Memory B cell (primary cell): ENCODE data around the gene PNMT.

Experiments used
- ATAC-seq: fragments of 150-1000 bp; cut with Tn5 transposase; 2 replicates; pipeline ENCODE4 v1.10.0; 2021; ENCODE audit warnings: low read depth, mild to moderate bottlenecking, moderate library complexity
- DNase-seq, 2 donors: peaks; one replicate each; pipeline ENCODE4 v3.0.0; 2022; ENCODE audit warnings: low spot score in 2 of 2
- H3K27ac Mint-ChIP-seq: one replicate; pipeline ENCODE4 v1.8.0; 2022; ENCODE audit warnings: mild to moderate bottlenecking, moderate library complexity, mixed read lengths
- H3K27me3 Mint-ChIP-seq: one replicate; pipeline ENCODE4 v1.8.0; 2022; ENCODE audit warnings: mixed read lengths
- H3K36me3 Mint-ChIP-seq: one replicate; pipeline ENCODE4 v1.8.0; 2022; ENCODE audit warnings: mild to moderate bottlenecking, mixed read lengths
- H3K4me1 Mint-ChIP-seq: one replicate; pipeline ENCODE4 v1.8.0; 2022; ENCODE audit warnings: mixed read lengths
- H3K4me3 Mint-ChIP-seq: one replicate; pipeline ENCODE4 v1.8.0; 2022; ENCODE audit warnings: mild to moderate bottlenecking, moderate library complexity, mixed read lengths
- H3K9me3 Mint-ChIP-seq: one replicate; pipeline ENCODE4 v1.8.0; 2022; ENCODE audit warnings: mixed read lengths

PNMT gene

DNA sequence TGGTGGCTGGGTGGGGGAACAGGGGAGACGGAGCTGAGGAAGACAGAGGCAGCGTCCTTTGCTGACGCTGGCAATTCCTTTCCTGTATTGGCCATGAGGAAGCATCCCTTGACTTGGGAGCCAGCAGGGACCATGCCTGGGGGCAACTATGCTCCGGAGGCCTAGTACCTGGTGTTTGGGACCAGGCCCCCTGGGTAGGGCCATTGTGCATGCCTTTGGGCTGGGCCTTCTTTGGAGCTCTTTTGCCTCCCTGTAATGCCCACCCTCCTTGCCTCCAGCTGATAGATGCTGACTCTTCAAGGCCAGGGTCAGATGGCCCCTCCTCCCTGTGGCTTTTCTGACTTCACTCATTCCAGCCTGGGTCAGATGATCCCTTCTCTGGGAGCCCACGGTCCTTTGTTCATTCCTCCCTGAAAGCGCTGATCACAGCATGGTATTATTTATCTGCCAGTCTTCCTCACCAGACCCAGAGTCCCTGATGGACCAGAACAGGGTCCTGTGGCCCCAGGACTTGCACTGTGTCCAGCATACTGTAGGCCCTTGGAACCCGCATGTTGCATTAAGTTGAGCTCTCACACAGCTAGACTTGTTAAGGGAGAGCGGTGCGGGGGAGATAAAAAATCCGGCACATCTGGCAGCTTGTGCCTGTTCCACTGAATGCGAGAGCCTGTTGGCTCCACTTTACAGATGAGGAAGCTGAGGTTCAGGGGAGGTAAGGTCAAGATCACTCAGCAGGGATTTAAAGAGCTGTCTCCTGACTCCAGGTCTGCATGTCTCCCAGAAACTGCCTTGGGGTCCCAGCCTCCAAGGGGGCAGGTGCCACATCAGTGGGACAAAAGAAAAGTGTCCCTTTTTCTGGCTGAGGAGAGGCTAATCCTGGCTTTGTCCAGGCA is 28.4 kb upstream of the PNMT start:
- ATAC-seq: no peak
- H3K9me3 Mint-ChIP-seq: no peaks in the 10 kb centered on the region
- no peaks in the 10 kb centered on the region for H3K27me3 Mint-ChIP-seq
- H3K36me3 Mint-ChIP-seq: no peaks in the 10 kb centered on the region
- DNase-seq: no peak
- peaks cover 40% of the 10 kb centered on the region for H3K4me1 Mint-ChIP-seq
- H3K4me3 Mint-ChIP-seq: no peak overlapping the region
- no peak overlapping the region for H3K27ac Mint-ChIP-seq

DNA sequence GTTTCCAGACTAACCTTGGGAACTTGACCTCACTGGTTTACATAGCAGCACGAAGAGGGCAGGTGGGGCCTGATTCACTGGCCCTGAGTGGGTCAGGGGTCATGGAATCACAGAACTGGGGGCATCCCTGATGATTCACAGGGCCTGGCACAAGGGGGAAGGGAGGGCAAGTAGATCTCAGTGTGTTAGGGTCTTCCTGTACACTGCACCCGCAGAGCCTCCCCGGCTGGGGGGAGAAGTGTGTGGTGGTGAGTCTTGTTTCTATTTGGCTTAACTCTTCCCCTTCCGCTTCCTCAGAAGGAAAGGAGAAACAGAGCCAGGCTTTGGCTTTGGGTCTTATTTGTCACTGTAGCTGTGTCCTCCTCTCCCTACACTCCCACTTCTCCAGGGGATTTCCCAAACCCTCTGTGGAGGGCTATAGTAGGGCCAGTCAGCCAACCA is 27.6 kb upstream of the PNMT start:
- ATAC-seq (no peak), DNase-seq (no peak)
- Mint-ChIP-seq H3K4me3 (no peak overlapping the region), H3K27ac (no peak overlapping the region), H3K9me3 (no peaks in the 10 kb centered on the region), H3K36me3 (no peaks in the 10 kb centered on the region), H3K4me1 (peaks cover 42% of the 10 kb centered on the region), H3K27me3 (no peaks in the 10 kb centered on the region)

DNA sequence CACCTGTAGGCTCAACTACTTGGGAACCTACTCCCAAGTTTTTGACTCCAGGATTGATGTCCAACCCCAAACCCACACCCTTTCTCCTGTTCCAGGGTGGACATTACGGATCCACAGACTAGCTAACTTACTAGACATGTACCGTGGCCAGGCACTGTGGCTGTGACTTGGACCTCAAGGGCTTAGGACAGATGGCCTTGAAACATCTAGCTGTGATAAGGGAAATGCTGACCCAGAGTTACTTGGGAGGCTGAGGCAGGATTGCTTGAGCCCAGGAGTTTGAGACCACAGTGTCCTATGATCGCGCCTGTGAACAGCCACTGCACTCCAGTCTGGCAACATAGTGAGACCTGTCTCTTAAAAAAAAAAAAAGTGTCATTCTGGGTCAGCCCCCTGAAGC is 27.2 kb upstream of the PNMT start:
- Mint-ChIP-seq H3K27me3 (no peaks in the 10 kb centered on the region), H3K36me3 (no peaks in the 10 kb centered on the region), H3K4me3 (no peak overlapping the region), H3K9me3 (no peaks in the 10 kb centered on the region), H3K4me1 (peaks cover 42% of the 10 kb centered on the region), H3K27ac (no peak overlapping the region)
- no peak for DNase-seq
- no peak for ATAC-seq

DNA sequence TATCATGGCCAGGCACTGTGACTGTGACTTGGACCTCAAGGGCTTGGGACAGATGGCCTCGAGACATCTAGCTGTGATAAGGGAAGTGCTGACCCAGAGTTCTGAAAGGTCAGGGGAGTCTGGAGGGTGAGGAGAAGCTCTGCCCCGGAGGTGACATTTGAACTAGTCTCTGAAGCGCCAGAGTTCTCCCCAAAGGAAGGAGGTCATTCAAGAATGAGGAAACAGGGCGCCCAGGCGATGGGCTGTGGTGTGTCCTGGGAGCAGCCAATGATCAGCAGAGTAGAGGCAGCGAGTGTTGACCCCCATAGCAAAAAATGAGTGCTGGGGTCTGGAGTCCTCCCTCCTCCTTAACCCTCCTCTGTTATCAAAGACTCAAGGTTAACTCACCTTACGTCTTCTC is 26.4 kb upstream of the PNMT start:
- H3K27me3 Mint-ChIP-seq: no peaks in the 10 kb centered on the region
- peaks cover 39% of the 10 kb centered on the region for H3K4me1 Mint-ChIP-seq
- no peaks in the 10 kb centered on the region for H3K9me3 Mint-ChIP-seq
- no peak overlapping the region for H3K4me3 Mint-ChIP-seq
- no peak for DNase-seq
- H3K27ac Mint-ChIP-seq: no peak overlapping the region
- ATAC-seq: no peak
- no peaks in the 10 kb centered on the region for H3K36me3 Mint-ChIP-seq

DNA sequence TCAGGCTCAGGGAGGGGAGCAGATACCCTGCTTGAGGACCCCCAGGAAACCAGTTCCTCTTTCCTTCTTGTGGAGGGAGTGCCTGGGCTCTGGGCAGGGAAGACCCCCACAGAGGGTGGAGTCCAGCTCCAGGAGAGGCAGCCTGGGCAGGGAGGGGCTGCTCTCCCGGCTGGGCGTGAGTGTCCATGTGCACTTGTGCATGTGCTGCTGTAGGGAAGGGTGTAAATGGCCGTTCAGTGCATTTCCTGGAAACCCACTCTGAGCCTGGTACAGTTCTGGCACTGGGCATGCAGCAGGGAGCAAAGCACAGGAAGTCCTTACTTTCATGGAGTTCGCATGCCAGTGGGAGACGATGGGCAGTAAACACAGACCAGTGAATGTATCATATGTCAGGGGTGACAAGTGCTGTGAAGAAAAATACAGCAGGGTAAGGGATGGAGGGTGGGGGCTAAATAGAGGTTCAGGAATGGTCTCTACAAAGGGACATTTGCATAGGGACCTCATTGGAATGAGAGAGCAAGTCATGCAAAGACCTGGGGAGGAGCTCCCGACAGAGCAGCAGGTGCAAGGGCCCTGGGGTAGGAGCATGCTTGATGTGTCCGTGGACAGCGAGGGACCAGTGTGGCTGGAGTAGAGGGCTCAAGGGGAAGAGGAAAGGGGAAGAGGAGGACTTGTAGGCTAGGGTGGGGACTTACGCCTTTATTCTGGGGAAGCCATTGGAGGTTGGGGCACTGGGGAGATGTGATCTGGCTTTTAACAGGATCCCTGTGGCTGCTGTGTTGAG is 25.8 kb upstream of the PNMT start:
- H3K27me3 Mint-ChIP-seq: no peaks in the 10 kb centered on the region
- H3K27ac Mint-ChIP-seq: no peak overlapping the region
- no peak overlapping the region for H3K4me3 Mint-ChIP-seq
- DNase-seq: no peak
- H3K4me1 Mint-ChIP-seq: peaks cover 39% of the 10 kb centered on the region
- ATAC-seq: no peak
- no peaks in the 10 kb centered on the region for H3K9me3 Mint-ChIP-seq
- H3K36me3 Mint-ChIP-seq: no peaks in the 10 kb centered on the region

DNA sequence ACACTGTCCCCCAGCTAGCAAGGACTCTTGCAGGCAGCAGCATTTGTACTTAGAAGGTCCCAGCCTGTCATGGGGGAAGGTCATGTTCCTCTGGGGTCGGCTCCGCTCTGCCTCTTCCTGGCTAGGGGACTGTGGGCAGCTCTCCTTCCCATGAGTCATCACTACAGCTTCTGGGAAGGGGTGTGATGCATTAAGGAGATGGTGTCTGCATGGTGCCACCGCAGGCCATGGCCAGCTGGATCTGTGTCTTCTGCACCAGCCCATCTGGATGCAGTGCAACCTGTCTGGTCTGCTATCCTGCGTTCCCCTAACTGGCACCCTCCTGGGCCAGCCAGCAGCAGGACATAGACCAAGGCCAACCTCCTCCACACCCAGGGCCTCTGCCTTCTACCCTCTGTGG is 25.0 kb upstream of the PNMT start:
- Mint-ChIP-seq H3K27ac (no peak overlapping the region), H3K36me3 (no peaks in the 10 kb centered on the region), H3K27me3 (no peaks in the 10 kb centered on the region), H3K9me3 (no peaks in the 10 kb centered on the region), H3K4me3 (no peak overlapping the region), H3K4me1 (peaks cover 32% of the 10 kb centered on the region)
- DNase-seq (no peak), ATAC-seq (no peak)

DNA sequence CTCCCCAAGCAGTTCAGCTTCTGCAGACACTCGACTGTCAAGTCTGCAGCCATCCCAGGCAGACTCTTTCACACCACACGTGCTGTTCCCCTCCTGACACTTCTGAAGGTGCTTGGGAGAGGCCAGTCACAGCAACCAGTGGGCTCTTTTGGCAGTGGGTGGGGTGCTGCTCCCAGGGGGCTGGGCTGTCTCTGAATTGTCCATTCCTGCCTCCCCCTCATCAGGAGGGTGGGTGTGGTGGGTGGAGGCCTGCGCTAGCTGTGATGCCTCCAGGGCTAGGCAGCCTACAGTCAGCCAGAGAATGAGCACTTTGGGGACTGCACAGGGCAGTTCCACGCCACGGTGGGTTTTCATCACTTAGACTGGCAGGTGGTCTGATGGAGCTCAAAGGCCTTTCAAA is 21.0 kb upstream of the PNMT start:
- Mint-ChIP-seq H3K4me1 (peaks cover 27% of the 10 kb centered on the region), H3K9me3 (no peaks in the 10 kb centered on the region), H3K4me3 (no peak overlapping the region), H3K27ac (no peak overlapping the region), H3K36me3 (peaks cover 11% of the 10 kb centered on the region), H3K27me3 (no peaks in the 10 kb centered on the region)
- ATAC-seq (no peak), DNase-seq (no peak)

DNA sequence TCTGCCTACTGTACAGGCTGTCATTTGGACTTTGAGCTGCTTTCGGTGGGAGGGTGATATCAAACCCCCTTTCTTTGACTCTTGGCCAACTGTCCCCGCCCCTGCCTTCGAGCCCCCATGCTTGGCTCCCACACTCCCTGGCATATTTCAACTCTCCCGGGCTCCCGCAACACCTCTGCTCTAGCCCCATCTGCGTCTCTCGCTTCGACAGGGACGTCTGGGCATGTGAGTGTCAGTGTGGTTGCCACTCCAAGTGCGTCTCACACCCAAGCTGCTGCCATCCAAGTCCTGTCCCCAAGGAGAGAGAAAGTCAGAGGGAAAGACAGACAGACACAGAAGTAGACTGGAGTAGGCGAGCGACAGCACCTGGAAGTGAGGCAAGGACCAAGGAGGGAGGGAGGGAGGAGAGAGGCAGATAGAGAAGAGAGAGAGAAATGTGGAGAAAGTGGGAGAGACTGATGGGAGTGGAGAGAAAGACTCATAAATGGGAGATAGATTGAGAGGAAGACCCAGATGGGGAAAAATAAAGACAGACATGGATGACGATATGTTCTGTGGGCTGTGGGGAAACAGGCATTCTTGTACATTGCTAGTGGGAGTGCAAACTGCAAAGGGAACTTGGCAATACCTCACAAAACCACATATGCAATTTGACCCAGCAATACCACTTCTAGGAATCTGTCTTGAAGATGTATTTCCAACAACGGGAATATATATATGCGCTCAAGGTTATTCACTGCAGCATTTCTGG is 19.5 kb upstream of the PNMT start:
- Mint-ChIP-seq H3K27me3 (no peaks in the 10 kb centered on the region), H3K4me1 (peaks cover 30% of the 10 kb centered on the region), H3K4me3 (no peak overlapping the region), H3K9me3 (no peaks in the 10 kb centered on the region), H3K27ac (no peak overlapping the region), H3K36me3 (peaks cover 11% of the 10 kb centered on the region)
- DNase-seq (no peak), ATAC-seq (no peak)

DNA sequence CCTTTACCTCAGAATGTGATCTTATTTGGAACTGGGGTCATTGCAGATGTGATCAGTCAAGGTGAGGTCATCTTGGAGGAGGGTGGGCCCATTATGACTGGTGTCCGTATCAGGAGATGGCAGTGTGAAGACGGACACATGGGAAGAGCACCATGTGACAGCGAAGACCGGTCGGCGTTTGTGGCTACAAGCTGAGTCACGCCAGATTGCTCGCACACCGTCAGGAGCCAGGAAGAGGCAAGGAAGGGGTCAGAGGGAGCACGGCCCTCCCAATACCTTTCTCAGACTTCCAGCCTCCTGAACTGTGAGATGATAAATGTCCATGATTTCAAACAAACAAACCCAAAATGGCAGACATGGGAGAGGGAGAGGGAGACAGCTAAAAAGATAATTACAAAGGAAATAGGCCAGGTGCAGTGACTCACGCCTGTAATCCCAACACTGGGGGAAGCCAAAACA is 18.1 kb upstream of the PNMT start:
- H3K4me1 Mint-ChIP-seq: peaks cover 32% of the 10 kb centered on the region
- H3K27ac Mint-ChIP-seq: no peak overlapping the region
- DNase-seq (no peak), ATAC-seq (no peak)
- H3K4me3 Mint-ChIP-seq: no peak overlapping the region
- H3K9me3 Mint-ChIP-seq: no peaks in the 10 kb centered on the region
- H3K27me3 Mint-ChIP-seq: no peaks in the 10 kb centered on the region
- peaks cover 11% of the 10 kb centered on the region for H3K36me3 Mint-ChIP-seq

DNA sequence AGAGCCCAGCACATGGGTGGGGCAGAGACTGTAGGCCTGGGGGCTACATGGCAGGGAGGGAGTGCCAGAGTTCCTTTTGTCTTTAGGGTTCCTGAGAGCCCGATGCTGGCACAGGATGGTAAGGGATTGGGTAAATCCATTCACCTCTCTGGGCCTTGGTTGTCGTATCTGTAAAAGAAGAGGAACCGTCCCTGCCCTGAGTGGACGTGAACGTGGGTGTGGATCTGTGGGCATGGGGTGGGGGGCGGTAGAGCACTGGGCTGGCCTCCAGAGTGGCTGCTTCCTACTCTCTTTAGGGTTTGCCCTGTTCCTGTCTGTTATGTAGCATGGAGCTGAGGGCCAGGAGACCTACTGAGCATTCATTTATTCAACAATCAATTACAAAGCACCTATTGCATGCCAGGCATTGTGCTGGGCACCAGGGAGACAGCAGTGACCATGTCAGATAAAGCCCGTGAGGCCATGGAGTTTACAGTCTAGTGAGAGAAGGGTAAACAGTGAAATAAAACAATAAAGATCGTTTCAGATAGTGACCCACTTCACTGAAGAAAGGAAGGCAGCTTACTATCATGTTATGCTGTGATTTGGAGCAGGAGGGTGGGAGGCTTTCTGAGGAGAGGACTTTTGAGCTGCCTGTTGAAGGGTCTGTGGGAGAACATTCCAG is 16.2 kb upstream of the PNMT start:
- H3K4me3 Mint-ChIP-seq: no peak overlapping the region
- DNase-seq (no peak), ATAC-seq (no peak)
- peaks cover 17% of the 10 kb centered on the region for H3K36me3 Mint-ChIP-seq
- H3K27me3 Mint-ChIP-seq: no peaks in the 10 kb centered on the region
- peaks cover 31% of the 10 kb centered on the region for H3K4me1 Mint-ChIP-seq
- H3K27ac Mint-ChIP-seq: peak overlapping the region; percentile 67
- no peaks in the 10 kb centered on the region for H3K9me3 Mint-ChIP-seq

DNA sequence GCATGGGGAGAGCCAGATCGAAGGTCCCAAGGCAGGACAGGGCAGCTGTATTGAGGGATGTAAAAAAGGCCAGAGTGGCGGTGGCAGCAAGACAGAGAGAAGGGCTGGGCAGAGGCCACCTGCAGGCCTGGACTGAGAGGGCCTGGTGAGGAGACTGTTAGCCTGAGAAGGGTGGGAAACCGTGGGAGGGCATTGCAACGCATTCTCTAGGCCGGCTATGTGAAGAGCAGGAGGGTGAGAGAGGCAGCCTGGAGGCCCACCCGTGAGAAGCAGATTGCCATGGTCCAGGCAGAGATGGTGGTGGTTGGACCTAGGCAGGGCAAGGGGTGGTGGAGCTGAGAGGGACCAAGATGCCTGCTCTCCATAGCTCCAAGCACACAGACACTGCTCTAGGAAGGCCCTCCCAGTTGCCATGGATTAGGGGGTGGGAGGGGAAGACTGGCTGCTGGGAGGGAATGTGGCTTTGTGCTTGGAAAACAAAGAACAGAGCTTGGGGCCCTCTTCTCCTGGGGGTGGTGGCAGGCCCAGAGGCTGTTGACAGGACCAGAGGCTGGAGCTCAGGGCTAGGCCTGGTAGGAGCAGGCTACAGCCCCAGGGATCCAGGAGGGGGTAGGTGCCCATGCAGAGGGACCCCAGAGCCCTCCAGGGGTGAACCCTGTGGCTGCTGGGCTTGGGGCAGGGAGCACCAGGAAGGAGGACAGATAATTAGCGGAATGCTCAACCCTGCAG is 15.5 kb upstream of the PNMT start:
- no peak for DNase-seq
- Mint-ChIP-seq H3K4me1 (peaks cover 31% of the 10 kb centered on the region), H3K27me3 (no peaks in the 10 kb centered on the region), H3K27ac (peak overlapping the region; percentile 67), H3K36me3 (peaks cover 17% of the 10 kb centered on the region), H3K4me3 (no peak overlapping the region), H3K9me3 (no peaks in the 10 kb centered on the region)
- no peak for ATAC-seq

DNA sequence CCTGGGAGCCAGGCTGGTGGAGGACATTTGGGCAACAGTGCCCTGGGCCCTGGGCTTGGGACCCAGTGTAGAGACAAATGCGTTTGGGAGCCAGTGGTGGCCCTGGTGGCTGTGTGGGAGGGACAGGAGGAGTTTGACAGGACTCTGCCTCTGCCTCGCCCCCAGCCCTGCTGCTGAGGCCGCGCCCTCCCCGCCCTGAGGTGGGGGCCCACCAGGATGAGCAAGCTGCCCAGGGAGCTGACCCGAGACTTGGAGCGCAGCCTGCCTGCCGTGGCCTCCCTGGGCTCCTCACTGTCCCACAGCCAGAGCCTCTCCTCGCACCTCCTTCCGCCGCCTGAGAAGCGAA is 15.0 kb upstream of the PNMT start:
- DNase-seq (no peak), ATAC-seq (no peak)
- Mint-ChIP-seq H3K27me3 (no peaks in the 10 kb centered on the region), H3K36me3 (peaks cover 17% of the 10 kb centered on the region), H3K4me3 (no peak overlapping the region), H3K9me3 (no peaks in the 10 kb centered on the region), H3K4me1 (peaks cover 31% of the 10 kb centered on the region), H3K27ac (no peak overlapping the region)

DNA sequence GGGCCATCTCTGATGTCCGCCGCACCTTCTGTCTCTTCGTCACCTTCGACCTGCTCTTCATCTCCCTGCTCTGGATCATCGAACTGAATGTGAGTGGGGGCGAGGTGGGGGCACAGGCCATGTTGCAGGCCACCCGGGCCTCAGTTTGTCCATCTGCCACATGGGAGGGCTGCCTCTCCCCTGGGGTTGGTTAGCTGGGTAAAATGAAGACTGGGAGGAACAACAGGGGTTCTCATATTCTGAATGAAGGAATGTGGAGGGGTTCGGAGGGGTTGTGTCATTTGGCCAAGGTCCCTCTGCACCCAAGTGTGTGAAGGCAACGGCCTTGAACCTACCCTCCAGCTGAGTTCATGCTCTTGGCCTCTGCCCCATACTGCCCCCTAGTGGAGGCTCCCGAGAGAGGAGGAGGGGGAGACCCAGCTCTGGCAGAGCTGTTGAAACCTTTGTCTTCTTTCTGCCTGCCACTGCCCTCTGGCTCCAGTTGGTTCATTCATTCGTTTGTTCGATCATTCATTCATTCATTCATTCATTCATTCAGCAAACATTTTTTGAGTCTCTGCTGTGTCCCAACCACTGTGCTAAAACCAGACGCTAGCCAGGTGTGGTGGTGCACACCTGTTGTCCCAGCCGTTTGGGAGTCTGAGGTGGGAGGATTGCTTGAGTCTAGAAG is 14.5 kb upstream of the PNMT start:
- peak; percentile 68 to 72 for DNase-seq
- H3K9me3 Mint-ChIP-seq: no peaks in the 10 kb centered on the region
- H3K36me3 Mint-ChIP-seq: peaks cover 17% of the 10 kb centered on the region
- no peak overlapping the region for H3K27ac Mint-ChIP-seq
- H3K4me3 Mint-ChIP-seq: no peak overlapping the region
- H3K27me3 Mint-ChIP-seq: no peaks in the 10 kb centered on the region
- ATAC-seq: peak; percentile 86
- H3K4me1 Mint-ChIP-seq: peaks cover 30% of the 10 kb centered on the region
